Natural killer cell (primary cell): ENCODE measurements around the gene SLC9A1. TPM values are rescaled to one million over a fixed set of nuclear protein-coding genes. Genes with fewer than 3 reads are reported as not detected.

Experiments
- ATAC-seq, 3 donors: fragments of 150-1000 bp in 2 of 3; fragments of 200-7000 bp in 1 of 3; cut with Tn5 transposase; 1 replicate in 1 of 3; 2 replicates in 2 of 3; pipeline ENCODE4 v1.10.0; 2021; ENCODE audit warnings: mild to moderate bottlenecking in 2 of 3, moderate library complexity in 2 of 3
- DNase-seq, 2 donors: peaks; one replicate each; pipeline versions ENCODE4 v3.0.0 to v3.0.0-alpha.2; 2013 to 2021; ENCODE audit warnings: mixed read lengths in 1 of 2
- H3K27ac ChIP-seq: one replicate; pipeline ENCODE4 v1.5.1; 2013; ENCODE audit warnings: mild to moderate bottlenecking, low read length
- H3K27me3 ChIP-seq: one replicate; pipeline ENCODE4 v1.6.1; 2013; ENCODE audit warnings: low read length; ENCODE audit not compliant: control insufficient read depth, insufficient read depth
- H3K36me3 ChIP-seq: one replicate; pipeline ENCODE4 v1.6.1; 2013; ENCODE audit warnings: low read length; ENCODE audit not compliant: control insufficient read depth, insufficient read depth
- H3K4me1 ChIP-seq: one replicate; pipeline ENCODE4 v1.6.1; 2013; ENCODE audit warnings: low read length; ENCODE audit not compliant: control insufficient read depth, insufficient read depth
- H3K4me3 ChIP-seq: one replicate; pipeline ENCODE4 v1.5.1; 2013; ENCODE audit warnings: low read length
- H3K9me3 ChIP-seq: one replicate; pipeline ENCODE4 v1.6.1; 2013; ENCODE audit warnings: low read length; ENCODE audit not compliant: control insufficient read depth, insufficient read depth
- H3K27ac Mint-ChIP-seq, 2 donors: one replicate each; pipeline ENCODE4 v1.8.0; 2022; ENCODE audit warnings: mild to moderate bottlenecking in 2 of 2, mixed read lengths in 2 of 2, moderate library complexity in 1 of 2
- H3K27me3 Mint-ChIP-seq, 2 donors: one replicate each; pipeline ENCODE4 v1.8.0; 2022; ENCODE audit warnings: low read depth in 2 of 2, mixed read lengths in 2 of 2
- H3K36me3 Mint-ChIP-seq: one replicate; pipeline ENCODE4 v1.8.0; 2022; ENCODE audit warnings: mixed read lengths
- H3K4me1 Mint-ChIP-seq, 2 donors: one replicate each; pipeline ENCODE4 v1.8.0; 2022; ENCODE audit warnings: mixed read lengths in 2 of 2
- H3K4me3 Mint-ChIP-seq: one replicate; pipeline ENCODE4 v1.8.0; 2022; ENCODE audit warnings: mild to moderate bottlenecking, moderate library complexity, mixed read lengths
- H3K9me3 Mint-ChIP-seq, 2 donors: one replicate each; pipeline ENCODE4 v1.8.0; 2022; ENCODE audit warnings: mixed read lengths in 2 of 2
- CTCF ChIP-seq: fragments of 200-600 bp; IDR thresholded peaks from one replicate; pipeline ENCODE4 v1.8.0; 2022; ENCODE audit warnings: antibody characterized with exemption
- WGBS: methylation state at CpG from one replicate; pipeline ENCODE4 v1.1.7; 2013; ENCODE audit warnings: missing lambda C conversion rate; ENCODE audit not compliant: insufficient coverage; 5-methylcytosine and 5-hydroxymethylcytosine counted together
- intact Hi-C: fragments of 100-400 bp; cut with micrococcal nuclease; formaldehyde crosslinking; loops from one replicate; pipeline ENCODE4 v1.14.2; 2022
- total RNA-seq, 4 donors: library from RNA; stranded (reverse); fragments of 120-200 nt in 1 of 4; gene quantifications; one replicate each; pipeline versions ENCODE4 v1.2.3 to v1.2.4, GENCODE V29; 2013 to 2022

SLC9A1 gene
- total RNA-seq, 3 donors from 2014 or later (not counting 1 experiment from before 2014, with no cell fraction given), result 26.5 to 37.4 (median 29.4) TPM

DNA sequence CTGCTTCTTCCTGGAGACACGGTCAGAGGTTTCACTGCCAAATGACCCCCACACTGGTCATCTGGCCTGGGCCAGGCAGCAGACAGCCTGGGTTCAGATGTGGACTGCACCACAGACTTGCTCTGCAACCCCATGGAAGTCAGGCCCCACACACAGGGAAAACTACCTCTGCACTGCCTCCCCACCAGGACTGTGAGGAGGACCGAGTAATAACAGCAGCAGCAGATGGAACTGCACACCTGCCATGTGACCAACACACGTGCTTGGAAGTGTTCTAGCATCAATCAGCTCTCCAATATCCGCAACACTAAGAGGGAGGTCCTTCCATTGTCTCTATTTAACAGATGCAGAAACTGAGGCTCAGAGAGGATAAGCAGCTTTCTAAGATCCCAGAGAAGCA is 51.4 kb downstream of the SLC9A1 start:
- H3K4me1 Mint-ChIP-seq, result peaks cover 7 to 33% of the 10 kb centered on the region in 2 donors
- Histone ChIP-seq H3K27ac (no peak overlapping the region), H3K4me3 (no peak overlapping the region), H3K9me3 (no peaks in the 10 kb centered on the region), H3K36me3 (peaks cover 21% of the 10 kb centered on the region), H3K27me3 (no peaks in the 10 kb centered on the region), H3K4me1 (peaks cover 33% of the 10 kb centered on the region)
- no peak for TF ChIP-seq CTCF
- ATAC-seq (no peak), DNase-seq (no peak)
- H3K27ac Mint-ChIP-seq, result peak overlapping the region; percentile 41 to 72
- H3K27me3 Mint-ChIP-seq, result no peaks in the 10 kb centered on the region
- no peaks in the 10 kb centered on the region for H3K36me3 Mint-ChIP-seq
- no peaks in the 10 kb centered on the region for H3K9me3 Mint-ChIP-seq
- 88% methylated on average over 4 of the region's 4 CpGs for WGBS
- no peak overlapping the region for H3K4me3 Mint-ChIP-seq
- intact Hi-C loops, result loop anchor here (5.0 kb wide), 1 partner anchor 294 kb away; no protein-coding TSS in a partner anchor

DNA sequence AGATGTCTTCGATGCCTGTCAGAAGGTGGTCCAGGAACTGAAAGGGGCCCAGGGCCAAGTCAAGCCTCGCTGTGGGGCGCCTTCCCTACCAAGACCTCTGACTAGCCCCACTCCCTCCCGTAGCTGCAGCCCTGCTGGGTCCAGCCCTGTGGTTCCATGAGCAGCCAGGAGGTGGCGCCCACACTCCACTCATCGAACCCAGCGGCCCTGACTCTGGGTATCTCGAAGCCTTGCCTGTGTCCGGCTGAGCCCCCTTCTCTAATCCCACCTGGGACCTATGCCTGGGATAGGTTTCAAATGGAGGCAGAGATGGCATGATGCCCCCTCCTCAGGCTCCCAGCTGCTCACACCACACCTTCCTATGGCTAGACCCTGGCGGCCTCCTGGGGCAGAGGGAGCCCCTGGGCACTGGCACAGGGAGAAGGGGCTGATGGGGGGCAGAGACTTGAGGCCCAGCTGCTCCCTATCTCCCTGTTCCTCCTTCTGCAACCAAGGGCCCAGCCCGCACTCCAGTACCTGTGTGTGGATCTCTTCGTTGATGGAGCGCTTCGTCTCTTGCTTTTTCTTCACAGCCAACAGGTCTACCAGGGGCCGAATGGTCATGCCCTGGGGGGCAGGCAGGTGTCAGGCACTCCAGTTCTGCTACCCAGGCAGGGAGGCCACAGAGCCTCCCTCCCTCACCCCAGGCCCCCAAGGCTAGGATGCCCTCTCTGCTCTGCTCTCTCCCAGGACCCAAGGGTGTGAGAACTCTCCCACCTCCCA is 52.0 kb downstream of the SLC9A1 start:
- peak overlapping the region; percentile 41 to 72 for H3K27ac Mint-ChIP-seq

GRCh38 chr1:27102134-27102706 is 52.7 kb downstream of the SLC9A1 start:
- ATAC-seq (no peak), DNase-seq (no peak)
- H3K27ac Mint-ChIP-seq, result peak overlapping the region in 1 of 2 donors; percentile 72
- Histone ChIP-seq H3K27ac (no peak overlapping the region), H3K36me3 (peaks cover 21% of the 10 kb centered on the region), H3K4me3 (no peak overlapping the region), H3K9me3 (no peaks in the 10 kb centered on the region), H3K4me1 (peaks cover 42% of the 10 kb centered on the region), H3K27me3 (no peaks in the 10 kb centered on the region)
- WGBS, result 95% methylated on average over 13 of the region's 17 CpGs
- H3K9me3 Mint-ChIP-seq, result no peaks in the 10 kb centered on the region
- no peaks in the 10 kb centered on the region for H3K27me3 Mint-ChIP-seq
- H3K36me3 Mint-ChIP-seq, result no peaks in the 10 kb centered on the region
- H3K4me3 Mint-ChIP-seq, result no peak overlapping the region
- intact Hi-C loops, result loop anchor here (1.0 to 5.0 kb wide), 3 partner anchors 96 to 295 kb away; no protein-coding TSS in a partner anchor
- H3K4me1 Mint-ChIP-seq, result peaks cover 13 to 38% of the 10 kb centered on the region in 2 donors
- no peak for TF ChIP-seq CTCF

More for the DNA sequence above, 52.0 kb downstream of the SLC9A1 start:
- H3K4me3 ChIP-seq, result no peak overlapping the region
- WGBS, result 43% methylated on average over 14 of the region's 15 CpGs
- no peaks in the 10 kb centered on the region for H3K36me3 Mint-ChIP-seq
- H3K36me3 ChIP-seq, result peaks cover 21% of the 10 kb centered on the region
- H3K4me3 Mint-ChIP-seq, result no peak overlapping the region
- no peak overlapping the region for H3K27ac ChIP-seq
- no peaks in the 10 kb centered on the region for H3K9me3 Mint-ChIP-seq
- no peaks in the 10 kb centered on the region for H3K9me3 ChIP-seq
- intact Hi-C loops, result loop anchor here (1.0 to 5.0 kb wide), 3 partner anchors 95 to 294 kb away; no protein-coding TSS in a partner anchor
- H3K4me1 ChIP-seq, result peaks cover 37% of the 10 kb centered on the region
- DNase-seq, result peak; percentile 83 to 86
- peak; percentile 91 for TF ChIP-seq CTCF
- ATAC-seq, result peak; percentile 83 to 84 (median 83)
- H3K27me3 Mint-ChIP-seq, result no peaks in the 10 kb centered on the region
- H3K27me3 ChIP-seq, result no peaks in the 10 kb centered on the region
- peaks cover 9 to 37% of the 10 kb centered on the region in 2 donors for H3K4me1 Mint-ChIP-seq
